Measurements from ENCODE around the gene AGPAT4. TPM values are rescaled to one million over a fixed set of nuclear protein-coding genes. Genes with fewer than 3 reads are reported as not detected.

Gene AGPAT4
- polyA plus RNA-seq, 1 donor (not counting 4 experiments of a cell fraction or from before 2014, with no cell fraction given), result 8.4 TPM

DNA sequence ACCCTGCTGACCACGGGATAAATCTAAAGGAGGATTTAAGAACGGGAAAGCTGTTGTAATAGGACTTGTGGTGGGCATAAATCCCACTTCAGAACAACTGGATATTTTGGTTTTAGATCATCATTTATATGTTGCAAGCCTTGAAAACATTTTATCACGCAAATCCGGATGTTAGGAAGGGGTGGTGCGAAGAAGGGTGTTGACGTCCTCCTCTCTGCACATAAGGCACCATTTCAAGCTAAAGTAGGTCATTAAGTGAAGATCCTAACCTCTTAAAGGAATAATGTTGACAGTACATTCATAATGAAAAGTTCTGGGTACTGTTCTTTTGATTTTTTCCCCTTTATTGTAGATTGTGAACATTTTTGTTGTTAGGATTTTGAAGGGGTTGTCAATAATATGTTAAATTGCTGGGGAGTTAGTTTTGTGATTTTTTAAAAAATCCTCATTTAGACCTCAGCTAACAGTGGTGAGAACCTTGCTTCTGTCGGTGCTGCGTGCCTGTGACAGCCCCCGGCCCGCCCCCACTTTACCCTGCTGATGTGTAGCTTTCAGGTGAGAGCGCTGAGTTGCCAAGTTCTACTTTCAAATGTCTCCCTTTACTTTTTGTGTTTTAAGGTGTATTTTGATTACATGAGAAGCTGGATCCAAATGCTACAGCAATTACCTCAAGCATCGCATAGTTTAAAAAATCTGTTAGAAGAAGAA is 193.4 kb downstream of the AGPAT4 start:
- H3K79me2 ChIP-seq (ENCODE audit: control insufficient read depth, insufficient read depth, low read length), result no peaks in the 10 kb centered on the region
- H3K4me1 ChIP-seq (ENCODE audit: control insufficient read depth, extremely low read depth, insufficient read depth, low read length), result peaks cover 3% of the 10 kb centered on the region
- H3K9me1 ChIP-seq (ENCODE audit: control insufficient read depth, extremely low read depth, insufficient read depth, low read length), result no peaks in the 10 kb centered on the region
- no peaks in the 10 kb centered on the region for H3K9me3 ChIP-seq (ENCODE audit: control insufficient read depth, low read depth, low read length)
- H3K9ac ChIP-seq (ENCODE audit: control insufficient read depth, extremely low read depth, insufficient read depth, low read length), result no peak overlapping the region
- no peaks in the 10 kb centered on the region for H3K27me3 ChIP-seq (ENCODE audit: control insufficient read depth, extremely low read depth, insufficient read depth, low read length)
- TF ChIP-seq EZH2 (IDR thresholded peaks at IDR 0.05; ENCODE audit: low read length), result no peak
- TF ChIP-seq, protein P1, sequence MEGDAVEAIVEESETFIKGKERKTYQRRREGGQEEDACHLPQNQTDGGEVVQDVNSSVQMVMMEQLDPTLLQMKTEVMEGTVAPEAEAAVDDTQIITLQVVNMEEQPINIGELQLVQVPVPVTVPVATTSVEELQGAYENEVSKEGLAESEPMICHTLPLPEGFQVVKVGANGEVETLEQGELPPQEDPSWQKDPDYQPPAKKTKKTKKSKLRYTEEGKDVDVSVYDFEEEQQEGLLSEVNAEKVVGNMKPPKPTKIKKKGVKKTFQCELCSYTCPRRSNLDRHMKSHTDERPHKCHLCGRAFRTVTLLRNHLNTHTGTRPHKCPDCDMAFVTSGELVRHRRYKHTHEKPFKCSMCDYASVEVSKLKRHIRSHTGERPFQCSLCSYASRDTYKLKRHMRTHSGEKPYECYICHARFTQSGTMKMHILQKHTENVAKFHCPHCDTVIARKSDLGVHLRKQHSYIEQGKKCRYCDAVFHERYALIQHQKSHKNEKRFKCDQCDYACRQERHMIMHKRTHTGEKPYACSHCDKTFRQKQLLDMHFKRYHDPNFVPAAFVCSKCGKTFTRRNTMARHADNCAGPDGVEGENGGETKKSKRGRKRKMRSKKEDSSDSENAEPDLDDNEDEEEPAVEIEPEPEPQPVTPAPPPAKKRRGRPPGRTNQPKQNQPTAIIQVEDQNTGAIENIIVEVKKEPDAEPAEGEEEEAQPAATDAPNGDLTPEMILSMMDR (optimal IDR thresholded peaks at IDR 0.05 in 1 of 3, IDR thresholded peaks at IDR 0.05 in 1 of 3, conservative IDR thresholded peaks at IDR 0.05 in 1 of 3; ENCODE audit: extremely low read depth in 1 of 3, insufficient read depth in 2 of 3, low read length in 3 of 3), result no peak
- H3K4me3 ChIP-seq (ENCODE audit: control insufficient read depth in 2 of 3, extremely low read depth in 1 of 3, insufficient read depth in 2 of 3, low read depth in 1 of 3, low read length in 3 of 3), result no peak overlapping the region
- dilution Hi-C loops (cut with MboI; ENCODE audit: extremely low pct_ligation_motif_present, low sequenced_read_pairs), result no loop called here
- H4K20me1 ChIP-seq (ENCODE audit: control insufficient read depth, extremely low read depth, insufficient read depth, low read length), result no peaks in the 10 kb centered on the region
- no peak overlapping the region for H2AFZ ChIP-seq (ENCODE audit: control insufficient read depth, low read length)
- no peak overlapping the region for H3K27ac ChIP-seq (ENCODE audit: control insufficient read depth, insufficient read depth, low read length)
- no peak overlapping the region for H3K4me2 ChIP-seq (ENCODE audit: control insufficient read depth, extremely low read depth, insufficient read depth, low read depth, low read length)
- DNase-seq (ENCODE audit: low read depth, low spot score) (no peak), FAIRE-seq (no peak)
- H3K36me3 ChIP-seq (ENCODE audit: control insufficient read depth in 2 of 2, extremely low read depth in 1 of 2, insufficient read depth in 2 of 2, low read length in 2 of 2), result peaks cover 13 to 25% of the 10 kb centered on the region in 2 experiments
